ENCODE measurements around the gene LHX6.

LHX6 gene

DNA sequence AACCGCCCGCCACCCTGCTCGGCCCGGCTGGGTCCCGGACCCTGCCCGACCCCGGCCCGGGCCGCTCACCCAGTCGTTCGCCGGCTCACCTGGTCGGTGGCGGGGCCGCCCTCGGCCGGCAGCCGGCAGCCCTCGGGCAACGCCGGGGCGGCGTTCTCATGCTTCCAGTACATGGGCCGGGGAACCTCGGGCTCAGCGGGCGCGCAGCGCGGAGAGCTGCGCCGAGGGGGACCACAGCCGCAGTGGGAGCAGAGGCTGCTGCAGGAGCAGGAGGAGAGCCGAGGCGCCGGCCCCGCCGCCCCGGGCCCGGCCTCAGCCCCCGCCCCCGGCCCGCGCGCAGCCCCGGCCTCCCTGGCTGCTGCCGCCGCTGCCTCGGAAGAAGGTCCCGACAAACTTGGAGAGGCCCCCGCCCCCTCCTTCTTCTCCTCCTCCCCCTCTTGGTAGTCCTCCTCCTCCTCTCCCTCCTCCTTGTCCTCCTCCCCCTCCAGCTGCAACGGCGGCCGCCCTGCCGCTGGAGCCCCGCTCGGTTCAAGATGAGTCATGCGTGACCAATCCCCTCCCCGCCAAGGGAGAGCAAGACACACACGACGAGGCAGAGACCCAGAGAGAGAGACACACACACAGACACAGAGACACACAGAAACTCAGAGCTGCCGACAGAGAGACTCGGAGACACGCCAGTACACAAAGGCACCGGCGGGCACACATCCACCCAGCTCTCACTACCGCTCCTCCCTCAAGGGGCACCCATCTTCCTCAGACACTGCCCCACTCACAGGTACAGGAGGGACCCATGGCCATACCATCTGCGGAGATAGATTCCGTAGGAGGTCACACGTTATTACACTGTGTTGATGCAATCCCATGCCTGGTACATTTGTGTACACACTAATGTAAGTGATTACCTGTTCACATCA is at the start of gene LHX6:
Gene LHX6, minus strand, starts transcription at position 390 of the 917 bp plus-strand sequence. Its CDS starts 217 bp downstream, at position 173.
- no peak for DNase-seq

- no peak for DNase-seq
These were observed 48.6 kb upstream of the LHX6 start for GRCh38 chr9:122277285-122277897.

DNA sequence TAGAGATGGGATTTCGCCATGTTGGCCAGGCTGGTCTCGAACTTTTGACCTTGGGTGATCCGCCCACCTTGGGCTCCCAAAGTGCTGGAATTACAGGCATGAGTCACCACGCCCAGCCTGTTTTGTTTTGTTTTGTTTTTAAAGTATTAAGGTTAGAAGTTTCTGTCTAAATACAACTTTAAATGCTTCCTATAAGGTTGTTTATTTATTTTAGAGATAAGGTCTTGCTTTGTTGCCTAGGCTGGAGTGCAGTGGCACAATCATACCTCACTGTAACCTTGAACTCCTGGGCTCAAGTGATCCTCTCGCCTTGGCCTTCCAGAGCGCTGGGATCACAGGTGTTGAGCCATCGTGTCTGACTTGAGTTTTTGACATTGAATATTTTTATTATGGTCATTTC is 47.3 kb upstream of the LHX6 start:
- no peak for DNase-seq

- no peak for DNase-seq
These were observed 45.3 kb upstream of the LHX6 start for GRCh38 chr9:122274055-122274454.

DNA sequence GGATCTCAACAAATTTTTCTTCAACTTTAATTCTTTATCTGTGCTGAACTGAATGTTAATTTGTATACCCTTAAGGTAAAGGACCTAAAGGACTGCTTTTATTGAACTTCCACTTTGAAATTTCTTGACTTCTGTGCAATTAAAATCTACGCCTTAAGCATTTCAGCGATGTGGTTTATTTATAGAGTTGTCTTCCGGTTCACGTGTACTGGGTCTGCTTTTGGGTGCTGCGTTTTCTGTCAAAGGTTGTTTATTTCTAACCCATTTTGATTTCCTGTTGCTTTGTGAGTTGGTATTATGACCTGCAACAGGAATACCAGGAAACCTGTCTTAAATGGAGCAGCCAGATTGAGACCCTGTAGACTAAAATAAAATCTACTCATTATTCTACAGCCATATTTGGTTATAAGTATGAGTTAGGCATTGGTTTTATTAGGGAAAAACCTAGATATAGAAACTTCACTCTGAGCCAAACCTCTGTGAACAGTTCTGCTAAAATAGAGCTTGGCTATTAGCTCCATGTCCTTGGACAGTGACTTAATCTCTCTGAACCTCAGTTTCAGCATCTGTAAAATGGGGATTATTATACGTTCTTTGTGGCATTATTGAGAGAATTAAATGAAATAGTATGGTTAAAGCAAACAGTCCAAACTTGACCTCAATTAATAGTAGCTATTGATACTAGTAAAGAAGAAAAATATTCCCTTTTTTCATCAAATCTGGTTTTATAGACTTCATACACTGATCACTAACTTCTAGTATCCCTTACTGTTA is 39.5 kb upstream of the LHX6 start:
- DNase-seq, result no peak

DNA sequence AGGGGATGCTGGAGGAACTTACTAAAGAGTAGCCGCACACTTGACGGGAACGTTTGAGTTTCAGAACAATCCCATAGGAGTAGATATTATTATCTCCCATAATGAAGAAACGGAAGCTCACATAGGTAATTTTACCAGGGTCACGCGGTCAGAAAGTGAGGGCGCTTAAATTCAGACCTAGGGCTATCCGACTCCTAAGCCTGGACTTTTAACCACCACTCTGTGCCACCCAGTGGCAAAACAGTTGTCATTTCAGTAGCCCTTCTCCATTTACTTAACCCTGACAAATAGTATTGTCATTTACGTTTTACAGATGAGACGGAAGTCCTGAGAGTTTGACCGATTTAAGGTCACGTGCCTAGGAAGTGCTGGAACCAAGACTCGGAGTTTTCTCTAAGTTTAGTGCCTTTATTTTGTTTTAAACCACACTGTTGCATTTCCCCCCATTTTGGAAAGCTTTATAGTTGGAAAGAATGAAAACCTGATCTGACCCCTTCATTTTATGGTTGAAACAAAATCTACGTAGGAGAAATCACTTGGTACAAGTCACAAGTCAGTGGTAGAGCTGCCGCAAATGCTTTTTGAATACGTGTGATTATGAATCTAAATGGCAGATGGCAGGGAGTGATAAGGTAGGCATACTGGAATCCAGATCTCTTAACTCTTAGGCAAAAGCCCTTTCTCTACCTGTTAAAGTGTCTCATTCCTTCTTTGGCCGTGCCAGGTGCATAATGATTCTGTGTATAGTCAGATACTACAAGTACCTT is 36.6 kb upstream of the LHX6 start:
- peak; percentile 65 for DNase-seq

DNA sequence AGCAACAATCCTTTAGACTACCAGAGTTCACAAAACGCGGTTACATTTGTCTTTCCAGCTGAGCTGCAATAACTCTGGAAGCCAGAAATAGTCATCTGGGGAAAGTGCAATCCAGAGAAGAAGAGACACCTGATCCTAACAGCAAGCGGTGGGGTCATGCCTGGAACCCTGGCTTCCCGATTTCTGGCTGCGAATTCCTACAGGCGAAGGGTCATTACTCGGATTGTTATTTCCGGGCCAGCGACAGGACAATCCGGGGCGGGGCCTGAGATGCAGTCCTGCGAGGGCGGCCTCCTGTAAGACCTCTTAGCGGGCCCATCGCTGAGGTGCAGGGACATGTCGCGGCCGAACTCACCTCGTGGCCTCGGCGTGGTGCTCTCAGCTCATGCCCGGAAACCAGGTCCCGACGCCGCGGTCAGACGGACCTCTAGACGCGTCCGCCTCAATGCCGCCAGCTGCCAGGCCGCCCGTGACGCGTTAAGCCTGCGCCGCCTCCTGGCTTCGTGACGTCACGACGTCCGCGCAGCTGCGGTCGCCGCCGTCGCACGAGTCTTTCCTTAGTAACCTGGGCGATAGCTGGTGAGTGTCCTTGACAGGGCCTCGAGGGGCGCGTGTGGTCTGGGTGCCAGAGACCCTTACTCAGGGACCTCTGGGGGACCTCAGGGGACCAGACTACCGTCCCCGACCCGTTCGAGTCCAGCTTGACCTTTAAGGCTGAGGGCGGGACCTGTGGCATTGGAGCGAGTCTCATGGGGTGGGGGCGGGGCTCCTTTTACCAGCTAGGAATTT is 35.8 kb upstream of the LHX6 start, which contains the start of the genes MRRF and RBM18:
Gene MRRF, plus strand, starts transcription at position 523 of the 789 bp plus-strand sequence. CDS start 6,010 bp downstream, outside the sequence.
Gene RBM18, minus strand, starts transcription at position 481 of the 789 bp plus-strand sequence. CDS start 3,348 bp downstream, outside the sequence.
- peak; percentile 95 for DNase-seq

- peak; percentile 42 for DNase-seq
These were observed 35.1 kb upstream of the LHX6 start for GRCh38 chr9:122263699-122264349.

DNA sequence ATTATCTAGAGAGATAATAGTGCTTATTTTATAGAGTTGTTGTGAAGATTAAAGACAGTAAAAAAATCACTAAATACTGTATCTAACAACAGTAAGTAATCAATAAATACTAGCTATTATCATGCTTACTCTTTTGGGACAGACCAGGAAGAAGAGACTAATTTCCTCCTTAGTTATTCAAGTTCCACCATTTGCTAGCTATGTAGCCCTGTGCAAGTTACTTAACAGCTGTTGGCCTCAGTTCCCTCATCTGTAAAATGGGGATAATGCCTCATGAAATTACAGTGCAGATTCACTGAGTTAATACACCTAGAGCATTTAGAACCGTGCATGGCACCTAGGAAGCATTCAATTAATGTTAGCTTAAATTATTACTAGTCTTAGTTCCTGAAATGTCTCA is 33.3 kb upstream of the LHX6 start:
- no peak for DNase-seq

DNA sequence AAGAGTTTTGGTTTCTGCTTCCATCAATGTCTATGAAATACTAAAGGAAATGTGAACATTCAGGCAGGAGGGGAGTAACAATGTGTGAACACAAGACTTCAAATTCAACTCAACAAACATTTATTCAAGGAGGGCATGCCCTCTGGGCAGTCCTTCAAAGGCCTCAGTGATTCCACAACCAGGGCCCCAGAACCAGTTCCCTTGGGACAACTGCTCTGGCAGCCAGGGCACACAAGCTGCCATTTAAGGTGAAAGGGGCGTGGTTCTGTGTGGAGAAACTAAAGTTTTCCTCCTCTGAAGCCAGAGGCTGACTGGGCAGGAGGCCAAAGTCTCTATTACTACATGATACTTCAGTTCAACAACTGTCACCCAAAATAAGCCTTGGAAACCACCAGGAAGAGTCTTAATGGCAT is 32.7 kb upstream of the LHX6 start:
- no peak for DNase-seq

- DNase-seq, result no peak
These were observed 30.2 kb upstream of the LHX6 start for GRCh38 chr9:122258886-122259415.

GRCh38 chr9:122256206-122256605 is 27.4 kb upstream of the LHX6 start:
- DNase-seq, result no peak

DNA sequence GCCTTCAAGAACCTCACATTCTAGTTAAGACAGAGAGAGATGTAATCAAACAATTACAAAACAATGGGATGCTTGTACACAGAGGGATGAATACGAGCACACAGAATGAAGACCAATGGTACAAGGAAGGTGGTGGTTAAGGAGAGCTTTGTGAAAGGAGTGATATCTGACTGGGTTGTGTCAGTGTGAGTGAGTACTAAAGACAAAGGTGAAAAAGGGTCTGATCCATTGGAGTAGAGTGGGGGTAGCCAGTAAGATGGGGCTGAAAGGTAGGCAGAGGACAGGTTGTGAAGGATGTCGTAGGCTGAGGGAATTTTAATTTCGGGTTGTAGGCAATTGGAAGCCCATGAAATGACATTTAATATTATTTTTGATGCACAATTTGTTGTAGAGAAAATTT is 26.0 kb upstream of the LHX6 start:
- DNase-seq, result no peak

GRCh38 chr9:122252796-122253195 is 24.0 kb upstream of the LHX6 start:
- DNase-seq, result no peak

- DNase-seq, result no peak
These were observed 22.6 kb upstream of the LHX6 start for GRCh38 chr9:122251351-122251750.

DNA sequence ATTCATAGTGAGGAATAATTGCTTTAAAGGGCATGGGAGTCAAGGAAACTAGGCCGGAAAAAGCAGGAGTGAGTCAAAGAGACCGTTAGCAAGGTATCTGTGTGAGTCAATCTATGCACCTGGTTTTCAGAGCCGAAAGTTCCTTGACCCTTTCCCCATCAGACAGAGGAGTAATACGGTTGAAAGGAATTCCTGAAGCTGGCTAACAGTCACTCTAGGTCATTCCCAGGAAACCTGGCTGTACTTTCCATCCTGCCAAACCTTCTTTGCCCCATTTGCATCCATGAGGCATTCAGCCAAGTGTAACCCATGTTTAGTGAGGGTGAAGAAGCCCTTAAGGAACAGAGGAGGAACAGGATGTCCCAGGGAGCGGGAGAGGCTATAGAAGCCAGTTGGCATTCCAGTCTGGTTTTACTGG is 19.7 kb upstream of the LHX6 start:
- DNase-seq, result no peak

- no peak for DNase-seq
These were observed 17.9 kb upstream of the LHX6 start for GRCh38 chr9:122246666-122247065.

- no peak for DNase-seq
These were observed 15.6 kb upstream of the LHX6 start for GRCh38 chr9:122244349-122244748.

- DNase-seq, result no peak
These were observed 11.0 kb upstream of the LHX6 start for GRCh38 chr9:122239722-122240121.

GRCh38 chr9:122236681-122237080 is 7.9 kb upstream of the LHX6 start:
- no peak for DNase-seq

All from suppressor macrophage treated with lipopolysaccharide for 4 hours (primary cell).